HEK293T (cell line): ENCODE data around the gene CFAP54.

ENCODE experiments used
- CTCF ChIA-PET: fragments of 350-600 bp; formaldehyde crosslinking; extraction: SDS; loops from one replicate; lab custom pipeline; 2021; ENCODE audit warnings: antibody characterized with exemption, inconsistent platforms; lab: Yijun Ruan, JAX
- POLR2A ChIA-PET: fragments of 350-600 bp; formaldehyde crosslinking; extraction: SDS; loops from one replicate; lab custom pipeline; 2020; ENCODE audit warnings: antibody characterized with exemption, inconsistent platforms; lab: Yijun Ruan, JAX
- DNase-seq: peaks from one replicate; pipeline ENCODE4 v3.0.0; 2012; ENCODE audit warnings: mixed read lengths; ENCODE audit errors: extremely low spot score
- ARNT ChIP-seq: fragments of 450-650 bp; IDR thresholded peaks from 2 replicates; pipeline ENCODE4 v1.6.1; 2017; ENCODE audit warnings: mild to moderate bottlenecking
- BHLHE40 ChIP-seq: fragments of 450-650 bp; IDR thresholded peaks from 2 replicates; pipeline ENCODE4 v1.6.1; 2016; ENCODE audit warnings: mild to moderate bottlenecking, moderate library complexity, borderline replicate concordance
- CTBP1 ChIP-seq: fragments of 450-650 bp; IDR thresholded peaks from 2 replicates; pipeline ENCODE4 v1.6.1; 2016; ENCODE audit warnings: borderline replicate concordance
- ELF4 ChIP-seq: fragments of 450-650 bp; IDR thresholded peaks from 2 replicates; pipeline ENCODE4 v1.6.1; 2017; ENCODE audit warnings: antibody characterized with exemption
- FOXA1 ChIP-seq: fragments of 450-650 bp; IDR thresholded peaks from 2 replicates; pipeline ENCODE4 v1.6.1; 2016; ENCODE audit warnings: mild to moderate bottlenecking
- FOXK2 ChIP-seq: fragments of 450-650 bp; IDR thresholded peaks from 2 replicates; pipeline ENCODE4 v1.6.1; 2016; ENCODE audit warnings: mild to moderate bottlenecking
- FOXM1 ChIP-seq: fragments of 450-650 bp; IDR thresholded peaks from 2 replicates; pipeline ENCODE4 v1.6.1; 2017; ENCODE audit warnings: mild to moderate bottlenecking, borderline replicate concordance
- HDGF ChIP-seq: fragments of 450-650 bp; IDR thresholded peaks from 2 replicates; pipeline ENCODE4 v1.6.1; 2017; ENCODE audit warnings: antibody characterized with exemption, borderline replicate concordance
- L3MBTL2 ChIP-seq: fragments of 450-650 bp; conservative IDR thresholded peaks from 2 replicates; pipeline ENCODE4 v1.6.1; 2016; ENCODE audit warnings: mild to moderate bottlenecking
- LEF1 ChIP-seq: fragments of 450-650 bp; IDR thresholded peaks from 2 replicates; pipeline ENCODE4 v1.6.1; 2017; ENCODE audit warnings: mild to moderate bottlenecking, borderline replicate concordance
- NFRKB ChIP-seq: fragments of 450-650 bp; IDR thresholded peaks from 2 replicates; pipeline ENCODE4 v1.6.1; 2016; ENCODE audit warnings: mild to moderate bottlenecking, moderate library complexity
- PKNOX1 ChIP-seq: fragments of 450-650 bp; IDR thresholded peaks from 2 replicates; pipeline ENCODE4 v1.6.1; 2016
- SP1 ChIP-seq: fragments of 450-650 bp; IDR thresholded peaks from 2 replicates; pipeline ENCODE4 v1.6.1; 2017
- SUZ12 ChIP-seq: fragments of 450-650 bp; IDR thresholded peaks from 2 replicates; pipeline ENCODE4 v1.6.1; 2016; ENCODE audit warnings: mild to moderate bottlenecking
- TARDBP ChIP-seq: fragments of 450-650 bp; IDR thresholded peaks from 2 replicates; pipeline ENCODE4 v1.6.1; 2016
- ZNF384 ChIP-seq: fragments of 450-650 bp; IDR thresholded peaks from 2 replicates; pipeline ENCODE4 v1.6.1; 2016

CFAP54 gene

GRCh38 chr12:96879301-96879700 is 389.9 kb downstream of the CFAP54 start:
- CTCF ChIA-PET = no interaction called here
- POLR2A ChIA-PET = no interaction called here
- TF ChIP-seq ELF4 (no peak), PKNOX1 (no peak), HDGF (no peak), FOXM1 (no peak), ARNT (no peak), FOXA1 (no peak), SUZ12 (no peak), L3MBTL2 (no peak), ZNF384 (no peak), SP1 (no peak), NFRKB (no peak), BHLHE40 (no peak), TARDBP (no peak), LEF1 (no peak), CTBP1 (no peak), FOXK2 (no peak)

GRCh38 chr12:96880220-96880619 is 390.8 kb downstream of the CFAP54 start:
- ChIA-PET CTCF (no interaction called here), POLR2A (no interaction called here)
- TF ChIP-seq L3MBTL2 (no peak), SP1 (no peak), HDGF (no peak), NFRKB (no peak), FOXK2 (no peak), BHLHE40 (no peak), FOXA1 (no peak), SUZ12 (no peak), ARNT (no peak), ELF4 (no peak), TARDBP (no peak), ZNF384 (no peak), FOXM1 (no peak), PKNOX1 (no peak), LEF1 (no peak), CTBP1 (no peak)
- DNase-seq = no peak

More at GRCh38 chr12:96879301-96879700, 389.9 kb downstream of the CFAP54 start:
- DNase-seq = no peak

- ChIA-PET CTCF (no interaction called here), POLR2A (no interaction called here)
- no peak for DNase-seq
- TF ChIP-seq CTBP1 = no peak
- TF ChIP-seq SP1 = no peak
- TF ChIP-seq ZNF384 = no peak
- no peak for TF ChIP-seq ELF4
- no peak for TF ChIP-seq FOXK2
- no peak for TF ChIP-seq FOXA1
- no peak for TF ChIP-seq PKNOX1
- TF ChIP-seq TARDBP = no peak
- TF ChIP-seq FOXM1 = no peak
- TF ChIP-seq BHLHE40 = no peak
- no peak for TF ChIP-seq LEF1
- TF ChIP-seq NFRKB = no peak
- TF ChIP-seq HDGF = no peak
- TF ChIP-seq L3MBTL2 = no peak
- TF ChIP-seq SUZ12 = no peak
- TF ChIP-seq ARNT = no peak
Measured at GRCh38 chr12:96881608-96882007, 392.2 kb downstream of the CFAP54 start.

GRCh38 chr12:96882862-96883261 is 393.5 kb downstream of the CFAP54 start:
- no peak for TF ChIP-seq TARDBP
- no peak for TF ChIP-seq ZNF384
- TF ChIP-seq HDGF = no peak
- TF ChIP-seq ELF4 = no peak
- TF ChIP-seq CTBP1 = no peak
- no peak for TF ChIP-seq L3MBTL2
- no peak for TF ChIP-seq FOXM1
- no peak for TF ChIP-seq SP1
- TF ChIP-seq FOXK2 = no peak
- TF ChIP-seq BHLHE40 = no peak
- TF ChIP-seq FOXA1 = no peak
- TF ChIP-seq PKNOX1 = no peak
- no peak for TF ChIP-seq NFRKB
- no peak for DNase-seq
- CTCF ChIA-PET = no interaction called here
- POLR2A ChIA-PET = no interaction called here

- POLR2A ChIA-PET = no interaction called here
- no peak for DNase-seq
- TF ChIP-seq FOXM1 (no peak), SP1 (no peak), FOXK2 (no peak), ZNF384 (no peak), LEF1 (no peak), ELF4 (no peak), L3MBTL2 (no peak), BHLHE40 (no peak), TARDBP (no peak), CTBP1 (no peak), SUZ12 (no peak), HDGF (no peak), ARNT (no peak), NFRKB (no peak), FOXA1 (no peak), PKNOX1 (no peak)
- CTCF ChIA-PET = no interaction called here
Measured at GRCh38 chr12:96883571-96883970, 394.2 kb downstream of the CFAP54 start.
